Gastroesophageal sphincter (tissue), 3 donors: ENCODE measurements around the gene SLC44A4.

Experiments
- POLR2A ChIP-seq, 2 donors: fragments of 450-650 bp; IDR thresholded peaks; one replicate each; pipeline ENCODE4 v1.6.1; 2017; ENCODE audit warnings: antibody characterized with exemption in 2 of 2, mild to moderate bottlenecking in 2 of 2, moderate library complexity in 1 of 2
- POLR2AphosphoS5 ChIP-seq: sonication (generic); formaldehyde crosslinking; IDR thresholded peaks from one replicate; pipeline ENCODE4 v1.6.1; 2017; ENCODE audit warnings: antibody characterized with exemption
- TF ChIP-seq, protein P1 (sequence below), 4 experiments: fragments of 200-600 bp in 2 of 4; fragments of 450-650 bp in 2 of 4; sonication (generic) in 1 of 4; IDR thresholded peaks; one replicate each; pipeline ENCODE4 v1.5.1; 2017 to 2019; ENCODE audit warnings: antibody characterized with exemption in 4 of 4, mild to moderate bottlenecking in 2 of 4, moderate library complexity in 2 of 4

DNA sequence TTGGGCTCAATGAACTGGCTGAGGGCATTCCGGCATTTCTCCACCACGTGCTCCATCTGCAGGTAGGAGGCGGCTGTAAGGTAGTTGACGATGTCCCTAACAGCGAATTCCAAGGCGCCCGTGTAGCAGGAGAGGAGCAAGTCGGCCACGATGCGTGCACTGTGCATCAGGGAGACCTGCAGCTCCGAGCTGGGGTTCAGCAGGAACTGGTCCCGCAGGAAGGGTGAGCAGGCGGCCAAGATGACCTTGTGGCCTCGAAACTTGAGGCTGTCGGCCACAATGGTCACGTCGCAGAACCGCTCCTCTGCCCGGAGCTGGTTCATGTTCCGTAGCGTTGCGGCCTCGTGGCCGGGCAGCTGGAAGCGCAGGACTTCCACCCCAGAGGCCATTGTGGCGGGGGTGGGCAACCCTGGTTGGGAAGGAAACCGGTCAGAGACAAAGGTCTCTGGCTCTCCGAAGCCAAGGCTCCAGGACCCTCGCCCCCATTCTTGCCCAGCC lies 22.2 kb upstream of the SLC44A4 start:
- TF ChIP-seq, protein P1, sequence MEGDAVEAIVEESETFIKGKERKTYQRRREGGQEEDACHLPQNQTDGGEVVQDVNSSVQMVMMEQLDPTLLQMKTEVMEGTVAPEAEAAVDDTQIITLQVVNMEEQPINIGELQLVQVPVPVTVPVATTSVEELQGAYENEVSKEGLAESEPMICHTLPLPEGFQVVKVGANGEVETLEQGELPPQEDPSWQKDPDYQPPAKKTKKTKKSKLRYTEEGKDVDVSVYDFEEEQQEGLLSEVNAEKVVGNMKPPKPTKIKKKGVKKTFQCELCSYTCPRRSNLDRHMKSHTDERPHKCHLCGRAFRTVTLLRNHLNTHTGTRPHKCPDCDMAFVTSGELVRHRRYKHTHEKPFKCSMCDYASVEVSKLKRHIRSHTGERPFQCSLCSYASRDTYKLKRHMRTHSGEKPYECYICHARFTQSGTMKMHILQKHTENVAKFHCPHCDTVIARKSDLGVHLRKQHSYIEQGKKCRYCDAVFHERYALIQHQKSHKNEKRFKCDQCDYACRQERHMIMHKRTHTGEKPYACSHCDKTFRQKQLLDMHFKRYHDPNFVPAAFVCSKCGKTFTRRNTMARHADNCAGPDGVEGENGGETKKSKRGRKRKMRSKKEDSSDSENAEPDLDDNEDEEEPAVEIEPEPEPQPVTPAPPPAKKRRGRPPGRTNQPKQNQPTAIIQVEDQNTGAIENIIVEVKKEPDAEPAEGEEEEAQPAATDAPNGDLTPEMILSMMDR (IDR thresholded peaks at IDR 0.05), result no peak
- TF ChIP-seq POLR2A (IDR thresholded peaks at IDR 0.05) (no peak), POLR2AphosphoS5 (no peak)
